Amygdala (tissue), 56 donors: ENCODE results near the gene HSH2D.
"Not testable (repeated sequence)": the region's sequence is repeated elsewhere in the genome, so short reads cannot be mapped to it uniquely, and the experiment has no call there.

Source experiments
- DNase-seq, 56 donors: peaks; one replicate each; lab custom pipeline; 2025; lab: John Stamatoyannopoulos, UW

HSH2D gene

GRCh38 chr19:16143399-16144215 lies at the start of gene HSH2D:
HSH2D (plus strand) TSS chr19:16143685; CDS start chr19:16148751, 5,066 bp downstream.
- no peak for DNase-seq

GRCh38 chr19:16094360-16095070 lies 49.0 kb upstream of the HSH2D start:
- no peak for DNase-seq

GRCh38 chr19:16095071-16095571 lies 48.4 kb upstream of the HSH2D start:
- no peak for DNase-seq

- no peak for DNase-seq
Measured at GRCh38 chr19:16096280-16096855, 47.1 kb upstream of the HSH2D start.

- no peak for DNase-seq
Measured at GRCh38 chr19:16098416-16098768, 45.1 kb upstream of the HSH2D start.

- no peak for DNase-seq
Measured at GRCh38 chr19:16098821-16099220, 44.7 kb upstream of the HSH2D start.

- DNase-seq: not testable (repeated sequence)
Measured at GRCh38 chr19:16099314-16099965, 44.0 kb upstream of the HSH2D start.

GRCh38 chr19:16100524-16100923 lies 43.0 kb upstream of the HSH2D start:
- no peak for DNase-seq

- DNase-seq: no peak
Measured at GRCh38 chr19:16104722-16105121, 38.8 kb upstream of the HSH2D start.

- no peak for DNase-seq
Measured at GRCh38 chr19:16106121-16106520, 37.4 kb upstream of the HSH2D start.

- peak; percentile 95 to 100 (median 99) for DNase-seq
Measured at GRCh38 chr19:16111160-16111908, 32.2 kb upstream of the HSH2D start, which contains the start of gene RAB8A. RAB8A (plus strand) TSS chr19:16111889; CDS start chr19:16111902, 13 bp downstream.

- DNase-seq: no peak
Measured at GRCh38 chr19:16111909-16112752, 31.4 kb upstream of the HSH2D start.

GRCh38 chr19:16112778-16113177 lies 30.7 kb upstream of the HSH2D start:
- DNase-seq: no peak

- DNase-seq: no peak
Measured at GRCh38 chr19:16113727-16114126, 29.8 kb upstream of the HSH2D start.

GRCh38 chr19:16115301-16116039 lies 28.0 kb upstream of the HSH2D start:
- peak in 37 of 56 donors; percentile 4 to 71 (median 28) for DNase-seq

- DNase-seq: no peak
Measured at GRCh38 chr19:16116067-16116466, 27.4 kb upstream of the HSH2D start.

GRCh38 chr19:16117594-16118033 lies 25.9 kb upstream of the HSH2D start:
- no peak for DNase-seq

- DNase-seq: peak in 11 of 56 donors; percentile 3 to 33 (median 11)
Measured at GRCh38 chr19:16118489-16119033, 24.9 kb upstream of the HSH2D start.
